Suppressor macrophage (primary cell): ENCODE data around the gene ZSCAN29.
"Not testable (repeated sequence)": the region's sequence is repeated elsewhere in the genome, so short reads cannot be mapped to it uniquely, and the experiment has no call there.

Experiments
- DNase-seq, 4 experiments: peaks; one replicate each; pipeline ENCODE4 v3.0.0-alpha.2; 2020 to 2022
- total RNA-seq, 17 experiments: gene quantifications; one replicate each; lab custom pipeline; 2026; ENCODE audit warnings: mixed read lengths in 6 of 17, inconsistent platforms in 3 of 17; lab: John Stamatoyannopoulos, UW

ZSCAN29 gene
- 11.5 to 33.7 (median 24.1) reads per million in 17 experiments for total RNA-seq

- peak; percentile 87 to 94 (median 90) for DNase-seq
Observed at GRCh38 chr15:43370975-43371974, at the start of gene ZSCAN29, which contains the start of gene TUBGCP4. Gene ZSCAN29 (minus strand): TSS chr15:43371043. CDS start chr15:43369913, 1,130 bp downstream. Gene TUBGCP4 (plus strand): TSS chr15:43371101. CDS start chr15:43371355, 254 bp downstream.

GRCh38 chr15:43420435-43420834, 49.6 kb upstream of the ZSCAN29 start:
- DNase-seq: no peak

GRCh38 chr15:43414196-43414595, 43.4 kb upstream of the ZSCAN29 start:
- no peak for DNase-seq

GRCh38 chr15:43412096-43412495, 41.3 kb upstream of the ZSCAN29 start:
- DNase-seq: no peak

GRCh38 chr15:43410572-43411214, 39.9 kb upstream of the ZSCAN29 start:
- DNase-seq: peak in 1 of 4 experiments; percentile 5

GRCh38 chr15:43408789-43409188, 37.9 kb upstream of the ZSCAN29 start:
- DNase-seq: no peak

GRCh38 chr15:43406808-43407207, 36.0 kb upstream of the ZSCAN29 start:
- no peak for DNase-seq

GRCh38 chr15:43406189-43406588, 35.3 kb upstream of the ZSCAN29 start:
- DNase-seq: no peak

- DNase-seq: no peak
Observed at GRCh38 chr15:43404130-43404529, 33.3 kb upstream of the ZSCAN29 start.

- no peak for DNase-seq
Observed at GRCh38 chr15:43403616-43404015, 32.8 kb upstream of the ZSCAN29 start.

- DNase-seq: no peak
Observed at GRCh38 chr15:43402255-43402654, 31.4 kb upstream of the ZSCAN29 start.

GRCh38 chr15:43393592-43393991, 22.7 kb upstream of the ZSCAN29 start:
- DNase-seq: not testable (repeated sequence)

GRCh38 chr15:43390723-43391122, 19.9 kb upstream of the ZSCAN29 start:
- DNase-seq: no peak

GRCh38 chr15:43383070-43383469, 12.2 kb upstream of the ZSCAN29 start:
- DNase-seq: no peak

- DNase-seq: no peak
Observed at GRCh38 chr15:43382310-43382709, 11.5 kb upstream of the ZSCAN29 start.

- DNase-seq: no peak
Observed at GRCh38 chr15:43378601-43379000, 7.8 kb upstream of the ZSCAN29 start.

- peak; percentile 13 to 53 (median 39) for DNase-seq
Observed at GRCh38 chr15:43376017-43376705, 5.3 kb upstream of the ZSCAN29 start.

- peak; percentile 3 to 32 (median 22) for DNase-seq
Observed at GRCh38 chr15:43370310-43370974, 401 bp downstream of the ZSCAN29 start.

GRCh38 chr15:43361313-43361903, 9.4 kb downstream of the ZSCAN29 start:
- no peak for DNase-seq

GRCh38 chr15:43360821-43361220, 10.0 kb downstream of the ZSCAN29 start:
- no peak for DNase-seq

GRCh38 chr15:43352693-43353382, 18.0 kb downstream of the ZSCAN29 start:
- no peak for DNase-seq
